AG04450 (cell line): ENCODE data around the gene XYLB. TPM values are rescaled to one million over a fixed set of nuclear protein-coding genes. Genes with fewer than 3 reads are reported as not detected.

ENCODE experiments used
- CTCF ChIA-PET: fragments of 300-600, 350-600 bp; formaldehyde crosslinking; extraction: SDS; loops from one replicate; lab custom pipeline; 2022; ENCODE audit warnings: antibody characterized with exemption, inconsistent platforms; lab: Charles Lee
- POLR2A ChIA-PET: fragments of 350-600 bp; formaldehyde crosslinking; extraction: SDS; loops from one replicate; lab custom pipeline; 2021; ENCODE audit warnings: antibody characterized with exemption, inconsistent platforms; lab: Yijun Ruan, JAX
- DNase-seq: peaks from one replicate; pipeline ENCODE4 v3.0.0-alpha.2; 2011; ENCODE audit warnings: low read depth, low spot score
- H3K27ac ChIP-seq: one replicate; pipeline ENCODE4 v1.5.1; 2012; ENCODE audit warnings: low read depth, low read length, control low read depth
- H3K27me3 ChIP-seq: one replicate; pipeline ENCODE4 v1.6.0; 2012; ENCODE audit warnings: low read length; ENCODE audit not compliant: control insufficient read depth, insufficient read depth
- H3K4me3 ChIP-seq: 2 replicates; pipeline ENCODE4 v1.5.1; 2011; ENCODE audit warnings: mild to moderate bottlenecking, low read depth, low read length, control low read depth
- H3K9me3 ChIP-seq: 2 replicates; pipeline ENCODE4 v1.5.1; 2012; ENCODE audit warnings: low read length; ENCODE audit not compliant: control insufficient read depth, insufficient read depth
- polyA plus RNA-seq: library from polyadenylated mRNA; depleted of rRNA; stranded (reverse); fragments of >200 nt; gene quantifications from 2 replicates; pipeline ENCODE4 v1.2.3, GENCODE V29; 2011
- TF ChIP-seq, protein P1 (sequence below): IDR thresholded peaks from 2 replicates; pipeline ENCODE4 v1.5.1; 2011; ENCODE audit warnings: low read depth, low read length, control low read depth, inconsistent platforms

The XYLB gene
- polyA plus RNA-seq, 1 experiment = 4.0 TPM

GRCh38 chr3:38345879-38346586 is 552 bp upstream of the XYLB start:
- Histone ChIP-seq H3K27ac (no peak overlapping the region), H3K9me3 (no peaks in the 10 kb centered on the region), H3K27me3 (no peaks in the 10 kb centered on the region), H3K4me3 (peak overlapping the region; percentile 80; the same call in 1 of the 2 replicates)
- ChIA-PET POLR2A (no interaction called here), CTCF (interaction anchor here (0.5 to 4.4 kb wide), 44 partner anchors 8 to 342 kb away, joined by 3 to 117 read pairs (median 5); partner anchors contain the start of genes ACAA1, ACVR2B and EXOG)
- TF ChIP-seq, protein P1, sequence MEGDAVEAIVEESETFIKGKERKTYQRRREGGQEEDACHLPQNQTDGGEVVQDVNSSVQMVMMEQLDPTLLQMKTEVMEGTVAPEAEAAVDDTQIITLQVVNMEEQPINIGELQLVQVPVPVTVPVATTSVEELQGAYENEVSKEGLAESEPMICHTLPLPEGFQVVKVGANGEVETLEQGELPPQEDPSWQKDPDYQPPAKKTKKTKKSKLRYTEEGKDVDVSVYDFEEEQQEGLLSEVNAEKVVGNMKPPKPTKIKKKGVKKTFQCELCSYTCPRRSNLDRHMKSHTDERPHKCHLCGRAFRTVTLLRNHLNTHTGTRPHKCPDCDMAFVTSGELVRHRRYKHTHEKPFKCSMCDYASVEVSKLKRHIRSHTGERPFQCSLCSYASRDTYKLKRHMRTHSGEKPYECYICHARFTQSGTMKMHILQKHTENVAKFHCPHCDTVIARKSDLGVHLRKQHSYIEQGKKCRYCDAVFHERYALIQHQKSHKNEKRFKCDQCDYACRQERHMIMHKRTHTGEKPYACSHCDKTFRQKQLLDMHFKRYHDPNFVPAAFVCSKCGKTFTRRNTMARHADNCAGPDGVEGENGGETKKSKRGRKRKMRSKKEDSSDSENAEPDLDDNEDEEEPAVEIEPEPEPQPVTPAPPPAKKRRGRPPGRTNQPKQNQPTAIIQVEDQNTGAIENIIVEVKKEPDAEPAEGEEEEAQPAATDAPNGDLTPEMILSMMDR = no peak
- no peak for DNase-seq

DNA sequence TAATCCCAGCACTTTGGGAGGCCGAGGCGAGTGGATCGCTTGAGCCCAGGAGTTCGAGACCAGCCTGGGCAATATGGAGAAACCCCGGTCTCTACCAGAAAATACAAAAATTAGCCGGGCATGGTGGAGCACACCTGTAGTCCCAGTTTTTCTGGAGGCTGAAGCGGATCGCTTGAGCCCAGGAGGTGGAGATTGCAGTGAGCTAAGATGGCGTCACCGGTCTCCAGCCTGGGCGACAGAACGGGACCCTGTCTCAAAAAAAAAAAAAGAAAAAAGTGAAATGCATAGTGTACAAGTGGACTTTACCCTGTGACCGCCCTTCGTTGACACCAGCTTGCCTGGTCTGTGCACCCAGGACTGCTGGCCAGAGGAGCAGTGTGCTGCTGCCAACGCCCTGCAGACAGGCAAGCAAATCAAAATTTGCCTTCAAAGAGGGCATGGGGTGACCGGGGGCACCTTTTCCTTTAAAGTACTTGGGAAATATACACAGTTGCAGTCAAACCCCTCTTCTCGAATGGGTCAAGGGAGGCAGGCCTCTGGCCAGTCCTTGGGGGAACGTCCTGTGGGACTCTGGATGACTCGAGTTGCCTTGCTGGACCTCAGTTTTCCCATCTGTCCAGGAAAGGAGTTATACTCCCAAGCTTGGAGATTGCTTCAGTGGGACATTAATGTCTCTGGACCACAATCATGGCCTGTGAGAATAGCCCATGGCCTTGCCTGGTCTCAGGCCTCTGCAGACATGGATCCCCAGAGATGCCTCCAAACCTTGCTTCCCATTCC is 1.0 kb downstream of the XYLB start:
- no peak for DNase-seq
- no peak overlapping the region for H3K27ac ChIP-seq
- peak overlapping the region; percentile 80 for H3K4me3 ChIP-seq
- TF ChIP-seq, protein P1 = no peak
- ChIA-PET POLR2A (no interaction called here), CTCF (interaction anchor here (1.1 to 4.4 kb wide), 12 partner anchors 13 to 228 kb away, joined by 3 to 117 read pairs (median 8); no protein-coding TSS in a partner anchor)
- H3K27me3 ChIP-seq = no peaks in the 10 kb centered on the region
- H3K9me3 ChIP-seq = no peaks in the 10 kb centered on the region

GRCh38 chr3:38348903-38349302 is 2.3 kb downstream of the XYLB start:
- no peak for DNase-seq

DNA sequence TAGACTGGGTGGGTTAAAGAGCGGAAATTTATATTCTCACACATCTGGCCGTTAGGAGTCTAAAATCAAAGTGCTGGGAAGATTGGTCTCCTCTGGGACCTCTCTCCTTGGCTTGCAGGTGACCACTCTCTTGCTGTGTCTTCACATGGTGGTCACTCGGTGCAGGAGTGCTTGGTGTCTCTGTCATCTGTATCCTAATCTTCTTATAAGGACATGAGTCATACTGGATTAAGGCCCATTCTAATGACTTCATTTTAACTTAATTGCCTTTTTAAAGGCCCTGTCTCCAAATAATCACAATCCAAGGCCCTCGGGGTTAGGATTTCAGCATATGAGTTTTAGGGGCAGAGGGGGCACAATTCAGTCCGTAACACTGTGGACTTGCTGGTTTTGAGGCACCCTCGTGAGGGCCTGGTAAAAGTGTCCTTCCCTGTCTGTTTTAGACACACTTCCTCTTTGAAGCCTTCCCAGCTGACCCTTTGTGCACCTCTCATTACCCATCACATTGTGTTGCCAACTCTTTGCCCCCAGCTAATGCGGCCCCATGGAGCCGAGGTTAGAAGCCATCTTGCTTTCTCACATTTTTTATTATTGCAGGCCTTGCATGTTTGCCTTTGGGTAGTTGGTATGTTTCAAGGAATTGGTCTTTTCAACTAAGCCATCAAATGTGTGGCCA is 3.2 kb downstream of the XYLB start:
- Histone ChIP-seq H3K4me3 (no peak overlapping the region), H3K27ac (no peak overlapping the region), H3K9me3 (no peaks in the 10 kb centered on the region), H3K27me3 (no peaks in the 10 kb centered on the region)
- no peak for DNase-seq
- TF ChIP-seq, protein P1 = no peak
- CTCF ChIA-PET = interaction anchor here (1.5 to 1.7 kb wide), 2 partner anchors 146 to 232 kb away, joined by 3 to 5 read pairs; partner anchors contain the start of gene EXOG
- POLR2A ChIA-PET = no interaction called here

More at GRCh38 chr3:38348903-38349302, 2.3 kb downstream of the XYLB start:
- H3K9me3 ChIP-seq = no peaks in the 10 kb centered on the region
- no peak overlapping the region for H3K4me3 ChIP-seq
- TF ChIP-seq, protein P1 = no peak
- no peaks in the 10 kb centered on the region for H3K27me3 ChIP-seq
- ChIA-PET CTCF (interaction anchor here (1.0 to 1.7 kb wide), 3 partner anchors 132 to 232 kb away, joined by 3 to 5 read pairs (median 3); partner anchors contain the start of gene EXOG), POLR2A (no interaction called here)
- no peak overlapping the region for H3K27ac ChIP-seq
